GM12891 (cell line): ENCODE measurements around the gene PCED1B.

ENCODE experiments used
- DNase-seq: peaks from one replicate; pipeline ENCODE4 v3.0.0; 2011; ENCODE audit warnings: low spot score; ENCODE audit not compliant: insufficient read length
- FAIRE-seq: peaks from 2 replicates; lab custom pipeline; 2011; peaks lifted over from hg19 to GRCh38; lab: Jason Lieb, UNC
- PAX5 ChIP-seq: IDR thresholded peaks from 2 replicates; pipeline ENCODE4 v1.6.1; 2011; ENCODE audit warnings: low read length, moderate library complexity, mild to moderate bottlenecking; ENCODE audit not compliant: insufficient read depth, severe bottlenecking
- POLR2A ChIP-seq: IDR thresholded peaks from 2 replicates; pipeline ENCODE4 v1.6.1; 2011; ENCODE audit warnings: low read depth, low read length, control low read depth
- POLR2AphosphoS5 ChIP-seq: IDR thresholded peaks from 2 replicates; pipeline ENCODE4 v1.6.1; 2011; ENCODE audit warnings: low read depth, low read length, control low read depth
- POU2F2 ChIP-seq: IDR thresholded peaks from 2 replicates; pipeline ENCODE4 v1.6.1; 2011; ENCODE audit warnings: low read depth, mild to moderate bottlenecking, control low read depth, low read length, moderate library complexity
- SPI1 ChIP-seq: IDR thresholded peaks from 2 replicates; pipeline ENCODE4 v1.6.1; 2011; ENCODE audit warnings: low read depth, low read length, control low read depth
- TAF1 ChIP-seq: IDR thresholded peaks from 2 replicates; pipeline ENCODE4 v1.6.1; 2011; ENCODE audit warnings: low read depth, low read length, control low read depth

The PCED1B gene

GRCh38 chr12:47135578-47135977, 56.2 kb downstream of the PCED1B start:
- TF ChIP-seq POLR2AphosphoS5 (no peak), POU2F2 (no peak)
- FAIRE-seq = no peak
- DNase-seq = no peak

- DNase-seq (no peak), FAIRE-seq (no peak)
- TF ChIP-seq TAF1 = no peak
- no peak for TF ChIP-seq POLR2A
- no peak for TF ChIP-seq PAX5
- TF ChIP-seq SPI1 = no peak
- no peak for TF ChIP-seq POLR2AphosphoS5
- TF ChIP-seq POU2F2 = no peak
These were observed 59.7 kb downstream of the PCED1B start for GRCh38 chr12:47139000-47139681.

- no peak for TF ChIP-seq POU2F2
- no peak for TF ChIP-seq SPI1
- no peak for TF ChIP-seq POLR2A
- TF ChIP-seq PAX5 = no peak
- no peak for TF ChIP-seq TAF1
- no peak for TF ChIP-seq POLR2AphosphoS5
- DNase-seq (no peak), FAIRE-seq (no peak)
These were observed 62.0 kb downstream of the PCED1B start for GRCh38 chr12:47141459-47141858.

DNA sequence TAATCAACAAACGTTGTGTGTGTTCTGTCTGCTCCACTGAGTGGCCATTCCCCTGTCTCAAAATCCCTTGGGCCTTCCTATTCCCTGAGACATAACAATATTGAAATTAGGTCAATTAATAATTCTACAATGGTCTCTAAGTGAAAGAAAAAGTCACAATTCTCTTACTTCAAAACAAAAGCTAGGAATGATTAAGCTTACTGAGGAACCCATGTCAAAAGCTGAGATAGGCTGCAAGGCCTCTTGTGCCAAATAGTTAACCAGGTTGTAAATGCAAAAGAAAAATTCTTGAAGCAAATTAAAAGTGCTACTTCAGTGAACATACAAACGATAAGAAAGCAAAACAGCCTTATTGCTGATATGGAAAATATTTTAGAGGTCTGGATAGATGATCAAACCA, 65.3 kb downstream of the PCED1B start:
- no peak for TF ChIP-seq POU2F2
- TF ChIP-seq PAX5 = no peak
- no peak for TF ChIP-seq POLR2AphosphoS5
- TF ChIP-seq POLR2A = no peak
- no peak for TF ChIP-seq SPI1
- DNase-seq = no peak
- no peak for FAIRE-seq

DNA sequence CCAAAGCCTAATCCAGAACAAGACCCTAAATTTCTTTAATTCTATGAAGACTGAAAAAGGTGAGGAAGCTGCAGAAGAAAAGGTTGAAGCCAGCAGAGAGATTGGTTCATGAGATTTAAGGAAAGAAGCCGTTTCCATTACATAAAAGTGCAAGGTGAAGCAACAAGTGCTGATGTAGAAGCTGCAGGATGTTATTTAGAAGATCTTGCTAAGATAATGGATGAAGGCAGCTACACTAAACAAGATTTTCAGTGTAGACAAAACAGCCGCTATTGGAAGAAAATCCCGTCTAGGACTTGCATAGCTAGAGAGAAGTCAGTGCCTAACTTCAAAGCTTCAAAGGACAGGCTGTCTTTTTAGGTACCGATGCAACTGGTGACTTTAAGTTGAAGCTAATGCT, 65.8 kb downstream of the PCED1B start:
- TF ChIP-seq POLR2A = no peak
- no peak for TF ChIP-seq PAX5
- no peak for TF ChIP-seq SPI1
- TF ChIP-seq TAF1 = no peak
- no peak for TF ChIP-seq POLR2AphosphoS5
- no peak for TF ChIP-seq POU2F2
- FAIRE-seq (no peak), DNase-seq (no peak)

DNA sequence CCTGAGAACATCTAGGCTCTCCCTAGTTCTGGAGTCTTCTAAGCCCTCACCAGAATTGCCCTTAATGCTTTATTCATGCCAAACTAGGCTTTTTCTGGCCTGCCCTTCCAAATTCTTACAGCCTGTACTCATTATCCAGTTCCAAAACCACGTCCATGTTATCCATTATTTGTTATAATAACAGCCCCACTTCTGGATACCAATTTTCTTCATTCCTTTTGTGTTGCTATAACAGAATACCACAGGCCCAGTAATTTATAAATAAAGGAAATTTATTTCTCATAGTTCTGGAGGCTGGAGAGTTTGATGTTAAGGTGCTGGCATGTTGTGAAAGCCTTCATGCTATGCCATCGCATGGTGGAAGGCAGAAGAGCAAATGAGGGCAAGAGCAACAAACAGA, 68.3 kb downstream of the PCED1B start:
- TF ChIP-seq PAX5 = no peak
- TF ChIP-seq SPI1 = no peak
- TF ChIP-seq POU2F2 = no peak
- TF ChIP-seq POLR2AphosphoS5 = no peak
- no peak for TF ChIP-seq POLR2A
- no peak for TF ChIP-seq TAF1
- FAIRE-seq = no peak
- DNase-seq = no peak

DNA sequence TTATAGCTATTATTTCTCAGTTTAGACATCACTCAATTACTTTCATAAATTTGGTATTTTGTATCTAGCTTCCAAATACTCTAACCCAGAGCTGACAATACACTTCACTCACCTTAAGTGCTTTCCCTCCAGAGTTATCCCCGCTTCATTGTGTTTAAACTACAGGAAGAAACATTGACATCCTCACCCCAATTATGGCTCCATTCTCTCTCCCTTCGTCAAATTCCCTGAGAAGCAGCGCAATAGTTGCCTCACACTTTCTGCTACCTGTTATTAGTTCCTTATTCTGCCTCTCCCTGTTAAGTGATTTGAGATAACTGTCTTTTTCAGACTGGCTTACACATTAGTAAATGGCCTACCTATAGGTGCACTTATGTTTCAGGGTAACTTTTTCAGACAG, 69.7 kb downstream of the PCED1B start:
- DNase-seq (no peak), FAIRE-seq (no peak)
- TF ChIP-seq POLR2AphosphoS5 = no peak
- TF ChIP-seq TAF1 = no peak
- no peak for TF ChIP-seq POLR2A
- TF ChIP-seq SPI1 = no peak
- TF ChIP-seq POU2F2 = no peak
- no peak for TF ChIP-seq PAX5

GRCh38 chr12:47152095-47152494, 72.7 kb downstream of the PCED1B start:
- no peak for FAIRE-seq
- no peak for TF ChIP-seq TAF1
- no peak for TF ChIP-seq POLR2A
- no peak for TF ChIP-seq SPI1
- no peak for TF ChIP-seq PAX5
- TF ChIP-seq POLR2AphosphoS5 = no peak
- TF ChIP-seq POU2F2 = no peak
- no peak for DNase-seq

GRCh38 chr12:47155457-47156166, 76.2 kb downstream of the PCED1B start:
- no peak for TF ChIP-seq POLR2AphosphoS5
- TF ChIP-seq POU2F2 = no peak
- TF ChIP-seq POLR2A = no peak
- FAIRE-seq = no peak
- DNase-seq = no peak

- no peak for DNase-seq
- no peak for TF ChIP-seq POLR2A
- no peak for TF ChIP-seq POU2F2
- no peak for FAIRE-seq
These were observed 76.8 kb downstream of the PCED1B start for GRCh38 chr12:47156167-47156736.
